Osteoblast (primary cell): ENCODE data around the gene MAS1. TPM values are rescaled to one million over a fixed set of nuclear protein-coding genes. Genes with fewer than 3 reads are reported as not detected.

Experiments used
- DNase-seq: peaks from one replicate; pipeline ENCODE4 v3.0.0; 2011; ENCODE audit warnings: low spot score, mixed read lengths; ENCODE audit not compliant: insufficient read length; ENCODE audit errors: missing footprints
- H2AFZ ChIP-seq: 2 replicates; pipeline ENCODE4 v1.6.0; 2011; ENCODE audit warnings: mild to moderate bottlenecking, low read length
- H3K27ac ChIP-seq: 2 replicates; pipeline ENCODE4 v1.5.1; 2011; ENCODE audit warnings: mild to moderate bottlenecking, low read depth, low read length, moderate library complexity
- H3K27me3 ChIP-seq: 2 replicates; pipeline ENCODE4 v1.6.0; 2012; ENCODE audit warnings: mild to moderate bottlenecking, control low read depth, inconsistent platforms, low read length, moderate library complexity; ENCODE audit not compliant: insufficient read depth
- H3K36me3 ChIP-seq: 2 replicates; pipeline ENCODE4 v1.5.1; 2011; ENCODE audit warnings: mild to moderate bottlenecking, low read length, control low read depth, moderate library complexity; ENCODE audit not compliant: insufficient read depth
- H3K4me1 ChIP-seq: 2 replicates; pipeline ENCODE4 v1.5.1; 2011; ENCODE audit warnings: mild to moderate bottlenecking, low read length, control low read depth, moderate library complexity; ENCODE audit not compliant: insufficient read depth
- H3K4me2 ChIP-seq: 2 replicates; pipeline ENCODE4 v1.6.0; 2011; ENCODE audit warnings: mild to moderate bottlenecking, low read length; ENCODE audit not compliant: insufficient read depth
- H3K4me3 ChIP-seq: fragments of 200-600 bp; sonication (generic); 3 replicates; pipeline ENCODE4 v1.5.1; 2012; ENCODE audit warnings: mild to moderate bottlenecking, low read length, inconsistent platforms; ENCODE audit not compliant: insufficient read depth
- H3K79me2 ChIP-seq: 2 replicates; pipeline ENCODE4 v1.6.0; 2012; ENCODE audit warnings: mild to moderate bottlenecking, low read length, control low read depth, inconsistent platforms; ENCODE audit not compliant: insufficient read depth
- H3K9me3 ChIP-seq: 2 replicates; pipeline ENCODE4 v1.5.1; 2011; ENCODE audit warnings: low read depth, low read length, control low read depth
- H4K20me1 ChIP-seq: 2 replicates; pipeline ENCODE4 v1.6.0; 2012; ENCODE audit warnings: mild to moderate bottlenecking, low read length, control low read depth; ENCODE audit not compliant: insufficient read depth
- total RNA-seq: library from RNA; depleted of rRNA; stranded (reverse); fragments of >200 nt; gene quantifications from 2 replicates; pipeline ENCODE4 v1.2.3, GENCODE V29; 2012
- TF ChIP-seq, protein P1 (sequence below): IDR thresholded peaks from 2 replicates; pipeline ENCODE4 v1.5.1; 2011; ENCODE audit warnings: mild to moderate bottlenecking, low read depth, low read length, moderate library complexity; ENCODE audit errors: extremely low read depth

The MAS1 gene
- total RNA-seq, 1 donor = under 0.01 TPM

DNA sequence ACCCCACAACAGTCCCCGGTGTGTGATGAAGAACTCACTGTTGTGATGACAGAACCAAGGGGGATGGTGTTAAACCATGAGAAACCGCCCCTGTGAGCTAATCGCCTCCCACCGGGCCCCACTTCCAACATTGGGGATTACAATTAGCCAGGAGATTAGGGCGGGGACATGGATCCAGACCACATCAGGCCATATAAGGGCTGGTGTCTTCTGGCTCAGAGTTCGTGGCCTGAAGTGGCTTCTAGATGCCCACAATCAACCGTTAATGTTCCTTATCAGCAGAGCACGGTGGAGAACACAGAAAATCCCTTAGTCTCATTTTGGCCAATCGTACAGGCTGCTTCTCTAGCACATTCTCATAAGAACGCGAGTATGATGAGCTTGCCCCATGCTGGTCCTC lies 10.9 kb upstream of the MAS1 start:
- Histone ChIP-seq H3K4me1 (no peaks in the 10 kb centered on the region), H2AFZ (no peak overlapping the region), H3K9me3 (no peaks in the 10 kb centered on the region), H3K79me2 (no peaks in the 10 kb centered on the region), H3K4me3 (no peak overlapping the region), H3K27me3 (peaks cover 5% of the 10 kb centered on the region), H3K4me2 (no peak overlapping the region), H3K36me3 (no peaks in the 10 kb centered on the region), H4K20me1 (no peaks in the 10 kb centered on the region), H3K27ac (no peak overlapping the region)
- TF ChIP-seq, protein P1, sequence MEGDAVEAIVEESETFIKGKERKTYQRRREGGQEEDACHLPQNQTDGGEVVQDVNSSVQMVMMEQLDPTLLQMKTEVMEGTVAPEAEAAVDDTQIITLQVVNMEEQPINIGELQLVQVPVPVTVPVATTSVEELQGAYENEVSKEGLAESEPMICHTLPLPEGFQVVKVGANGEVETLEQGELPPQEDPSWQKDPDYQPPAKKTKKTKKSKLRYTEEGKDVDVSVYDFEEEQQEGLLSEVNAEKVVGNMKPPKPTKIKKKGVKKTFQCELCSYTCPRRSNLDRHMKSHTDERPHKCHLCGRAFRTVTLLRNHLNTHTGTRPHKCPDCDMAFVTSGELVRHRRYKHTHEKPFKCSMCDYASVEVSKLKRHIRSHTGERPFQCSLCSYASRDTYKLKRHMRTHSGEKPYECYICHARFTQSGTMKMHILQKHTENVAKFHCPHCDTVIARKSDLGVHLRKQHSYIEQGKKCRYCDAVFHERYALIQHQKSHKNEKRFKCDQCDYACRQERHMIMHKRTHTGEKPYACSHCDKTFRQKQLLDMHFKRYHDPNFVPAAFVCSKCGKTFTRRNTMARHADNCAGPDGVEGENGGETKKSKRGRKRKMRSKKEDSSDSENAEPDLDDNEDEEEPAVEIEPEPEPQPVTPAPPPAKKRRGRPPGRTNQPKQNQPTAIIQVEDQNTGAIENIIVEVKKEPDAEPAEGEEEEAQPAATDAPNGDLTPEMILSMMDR = no peak
- DNase-seq = no peak

- Histone ChIP-seq H3K27ac (no peak overlapping the region), H3K4me1 (no peaks in the 10 kb centered on the region), H3K9me3 (no peaks in the 10 kb centered on the region), H4K20me1 (no peaks in the 10 kb centered on the region), H3K27me3 (peaks cover 5% of the 10 kb centered on the region), H3K36me3 (no peaks in the 10 kb centered on the region), H3K4me3 (no peak overlapping the region), H3K79me2 (no peaks in the 10 kb centered on the region), H2AFZ (no peak overlapping the region), H3K4me2 (no peak overlapping the region)
- no peak for DNase-seq
- TF ChIP-seq, protein P1 = no peak
Measured at GRCh38 chr6:159880412-159880975, 10.3 kb upstream of the MAS1 start.

- no peaks in the 10 kb centered on the region for H3K4me1 ChIP-seq
- H3K79me2 ChIP-seq = no peaks in the 10 kb centered on the region
- H3K4me3 ChIP-seq = no peak overlapping the region
- H3K9me3 ChIP-seq = no peaks in the 10 kb centered on the region
- no peak overlapping the region for H2AFZ ChIP-seq
- no peak overlapping the region for H3K27ac ChIP-seq
- TF ChIP-seq, protein P1 = no peak
- DNase-seq = no peak
- H3K4me2 ChIP-seq = no peak overlapping the region
- H3K36me3 ChIP-seq = no peaks in the 10 kb centered on the region
- H4K20me1 ChIP-seq = no peaks in the 10 kb centered on the region
- H3K27me3 ChIP-seq = peaks cover 32% of the 10 kb centered on the region
Measured at GRCh38 chr6:159884720-159885119, 6.1 kb upstream of the MAS1 start.

- Histone ChIP-seq H3K27me3 (peaks cover 43% of the 10 kb centered on the region), H3K27ac (no peak overlapping the region), H2AFZ (no peak overlapping the region), H3K4me2 (no peak overlapping the region), H3K4me1 (no peaks in the 10 kb centered on the region), H3K4me3 (no peak overlapping the region), H3K79me2 (no peaks in the 10 kb centered on the region), H4K20me1 (no peaks in the 10 kb centered on the region), H3K9me3 (no peaks in the 10 kb centered on the region), H3K36me3 (no peaks in the 10 kb centered on the region)
- TF ChIP-seq, protein P1 = no peak
- no peak for DNase-seq
Measured at GRCh38 chr6:159886270-159886669, 4.5 kb upstream of the MAS1 start.
